ENCODE results near the gene SIT1.

DNA sequence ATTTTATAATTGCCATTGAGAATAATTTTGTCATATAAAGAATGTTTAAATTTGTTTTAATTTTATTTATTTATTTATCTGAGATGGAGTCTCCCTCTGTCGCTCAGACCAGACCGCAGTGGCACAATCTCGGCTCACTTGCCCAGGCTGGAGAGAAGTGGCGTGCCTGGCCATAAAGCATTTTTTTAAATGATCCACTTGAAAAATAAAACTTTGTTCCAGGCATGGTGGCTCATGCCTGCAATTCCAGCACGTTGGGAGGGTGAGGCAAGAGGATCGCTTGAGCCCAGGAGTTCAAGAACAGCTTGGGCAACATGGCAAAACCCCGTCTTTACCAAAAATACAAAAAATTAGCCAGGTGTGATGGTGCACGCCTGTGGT is 2.1 kb upstream of the SIT1 start:
- TF ChIP-seq CTCF (IDR thresholded peaks at IDR 0.05): no peak
- no peak for TF ChIP-seq POLR2A (IDR thresholded peaks at IDR 0.05)

Data from esophagus squamous epithelium (tissue), 4 donors.